Measurements from ENCODE around the gene SFTA2.
A peak's percentile ranks its signal among the peaks of the same experiment; 100 is the strongest.
"Not testable (repeated sequence)": the region's sequence is repeated elsewhere in the genome, so short reads cannot be mapped to it uniquely, and the experiment has no call there.

SFTA2 gene

DNA sequence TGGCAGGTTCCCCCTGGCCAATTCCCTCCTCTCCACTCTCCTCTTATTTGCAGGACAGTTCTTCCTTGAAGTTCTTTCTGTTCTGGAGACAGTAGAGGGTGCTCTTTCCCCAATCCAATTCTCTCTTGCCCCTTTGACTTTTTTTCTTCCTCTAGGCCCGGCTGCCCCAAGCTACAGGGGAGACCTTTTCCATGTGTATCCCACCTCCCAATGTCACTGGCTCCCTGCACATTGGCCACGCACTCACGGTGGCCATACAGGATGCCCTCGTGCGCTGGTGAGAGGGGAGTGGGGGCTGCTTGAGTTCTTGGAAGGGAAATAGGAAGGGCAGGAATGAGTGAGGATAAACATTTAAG, 16.4 kb downstream of the SFTA2 start:
- peak overlapping the region; percentile 65; the same call in 1 of the 2 replicates for H3K4me3 ChIP-seq (replicated peaks; ENCODE audit: low read depth, low read length)
- TF ChIP-seq, protein P1, sequence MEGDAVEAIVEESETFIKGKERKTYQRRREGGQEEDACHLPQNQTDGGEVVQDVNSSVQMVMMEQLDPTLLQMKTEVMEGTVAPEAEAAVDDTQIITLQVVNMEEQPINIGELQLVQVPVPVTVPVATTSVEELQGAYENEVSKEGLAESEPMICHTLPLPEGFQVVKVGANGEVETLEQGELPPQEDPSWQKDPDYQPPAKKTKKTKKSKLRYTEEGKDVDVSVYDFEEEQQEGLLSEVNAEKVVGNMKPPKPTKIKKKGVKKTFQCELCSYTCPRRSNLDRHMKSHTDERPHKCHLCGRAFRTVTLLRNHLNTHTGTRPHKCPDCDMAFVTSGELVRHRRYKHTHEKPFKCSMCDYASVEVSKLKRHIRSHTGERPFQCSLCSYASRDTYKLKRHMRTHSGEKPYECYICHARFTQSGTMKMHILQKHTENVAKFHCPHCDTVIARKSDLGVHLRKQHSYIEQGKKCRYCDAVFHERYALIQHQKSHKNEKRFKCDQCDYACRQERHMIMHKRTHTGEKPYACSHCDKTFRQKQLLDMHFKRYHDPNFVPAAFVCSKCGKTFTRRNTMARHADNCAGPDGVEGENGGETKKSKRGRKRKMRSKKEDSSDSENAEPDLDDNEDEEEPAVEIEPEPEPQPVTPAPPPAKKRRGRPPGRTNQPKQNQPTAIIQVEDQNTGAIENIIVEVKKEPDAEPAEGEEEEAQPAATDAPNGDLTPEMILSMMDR (IDR thresholded peaks at IDR 0.05; ENCODE audit: insufficient read depth, low read length, poor library complexity, severe bottlenecking): peak; percentile 69
- H3K36me3 ChIP-seq (ENCODE audit: control insufficient read depth, insufficient read depth, low read length): peaks cover 32% of the 10 kb centered on the region
- H3K27me3 ChIP-seq (replicated peaks; ENCODE audit: control insufficient read depth, insufficient read depth, low read length): no peaks in the 10 kb centered on the region
- no peak for DNase-seq (ENCODE audit: extremely low read depth, insufficient read length)

DNA sequence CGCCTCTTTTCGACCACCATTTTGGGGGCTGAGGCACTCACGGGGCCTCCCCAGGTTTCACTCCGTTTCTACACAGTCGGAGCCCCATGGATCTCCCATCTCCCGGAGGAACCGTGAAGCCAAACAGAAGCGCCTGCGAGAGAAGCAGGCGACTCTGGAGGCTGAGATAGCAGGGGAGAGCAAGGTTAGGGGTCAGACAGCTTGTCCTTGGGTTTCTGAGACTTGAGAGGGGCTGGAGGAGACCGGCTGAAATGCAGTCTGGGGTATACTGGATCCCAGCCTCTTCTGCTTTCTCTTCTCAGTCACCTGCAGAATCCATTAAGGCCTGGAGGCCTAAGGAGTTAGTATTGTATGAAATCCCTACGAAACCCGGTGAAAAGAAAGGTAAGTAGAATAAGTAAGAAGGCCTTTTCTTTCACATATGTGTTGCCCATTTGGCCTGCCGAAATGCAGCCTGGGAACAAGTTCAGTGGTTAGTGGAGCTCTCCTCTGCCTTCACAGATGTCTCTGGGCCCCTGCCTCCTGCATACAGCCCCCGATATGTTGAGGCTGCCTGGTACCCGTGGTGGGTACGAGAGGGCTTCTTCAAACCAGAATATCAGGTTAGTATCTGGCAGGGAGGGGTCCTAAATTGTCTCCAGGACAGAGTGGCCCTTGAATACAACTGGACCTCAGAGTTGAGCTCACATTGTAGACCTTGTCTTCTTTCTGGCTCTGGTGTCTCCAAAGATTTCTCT, 16.9 kb downstream of the SFTA2 start:
- TF ChIP-seq, protein P1 (IDR thresholded peaks at IDR 0.05; ENCODE audit: insufficient read depth, low read length, poor library complexity, severe bottlenecking): no peak
- peaks cover 31% of the 10 kb centered on the region for H3K36me3 ChIP-seq (ENCODE audit: control insufficient read depth, insufficient read depth, low read length)
- peak overlapping the region; percentile 65 for H3K4me3 ChIP-seq (replicated peaks; ENCODE audit: low read depth, low read length)
- no peak for DNase-seq (ENCODE audit: extremely low read depth, insufficient read length)
- H3K27me3 ChIP-seq (replicated peaks; ENCODE audit: control insufficient read depth, insufficient read depth, low read length): no peaks in the 10 kb centered on the region

GRCh38 chr6:30914076-30914853, 17.7 kb downstream of the SFTA2 start, which contains the start of gene VARS2:
VARS2 (plus strand) TSS chr6:30914238; CDS start chr6:30914837, 599 bp downstream.
- DNase-seq (ENCODE audit: extremely low read depth, insufficient read length): peak; percentile 95
- Histone ChIP-seq H3K36me3 (ENCODE audit: control insufficient read depth, insufficient read depth, low read length) (peaks cover 25% of the 10 kb centered on the region), H3K27me3 (replicated peaks; ENCODE audit: control insufficient read depth, insufficient read depth, low read length) (no peaks in the 10 kb centered on the region), H3K4me3 (replicated peaks; ENCODE audit: low read depth, low read length) (peak within 1 kb of the TSS; percentile 65)
- TF ChIP-seq, protein P1 (IDR thresholded peaks at IDR 0.05; ENCODE audit: insufficient read depth, low read length, poor library complexity, severe bottlenecking): peak; percentile 51

DNA sequence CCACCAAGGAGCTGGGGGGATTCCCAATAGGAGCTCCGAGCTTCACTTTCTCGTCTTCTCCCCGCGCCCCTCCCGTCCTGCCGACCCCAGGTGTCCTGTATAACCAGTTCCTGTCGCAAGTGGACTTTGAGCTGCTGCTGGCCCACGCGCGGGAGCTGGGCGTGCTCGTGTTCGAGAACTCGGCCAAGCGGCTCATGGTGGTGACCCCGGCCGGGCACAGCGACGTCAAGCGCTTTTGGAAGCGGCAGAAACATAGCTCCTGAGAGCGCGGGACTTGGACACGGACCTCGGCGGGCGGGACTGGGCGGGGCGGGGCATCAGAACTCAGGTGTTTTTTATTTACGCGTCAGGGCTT, 18.3 kb downstream of the SFTA2 start:
- no peak for DNase-seq (ENCODE audit: extremely low read depth, insufficient read length)
- Histone ChIP-seq H3K36me3 (ENCODE audit: control insufficient read depth, insufficient read depth, low read length) (peaks cover 24% of the 10 kb centered on the region), H3K27me3 (replicated peaks; ENCODE audit: control insufficient read depth, insufficient read depth, low read length) (no peaks in the 10 kb centered on the region), H3K4me3 (replicated peaks; ENCODE audit: low read depth, low read length) (peak overlapping the region; percentile 65)
- TF ChIP-seq, protein P1 (IDR thresholded peaks at IDR 0.05; ENCODE audit: insufficient read depth, low read length, poor library complexity, severe bottlenecking): no peak

- TF ChIP-seq, protein P1 (IDR thresholded peaks at IDR 0.05; ENCODE audit: insufficient read depth, low read length, poor library complexity, severe bottlenecking): no peak
- no peak for DNase-seq (ENCODE audit: extremely low read depth, insufficient read length)
- H3K4me3 ChIP-seq (replicated peaks; ENCODE audit: low read depth, low read length): no peak overlapping the region
- H3K27me3 ChIP-seq (replicated peaks; ENCODE audit: control insufficient read depth, insufficient read depth, low read length): no peaks in the 10 kb centered on the region
- peaks cover 22% of the 10 kb centered on the region for H3K36me3 ChIP-seq (ENCODE audit: control insufficient read depth, insufficient read depth, low read length)
These were observed 19.0 kb downstream of the SFTA2 start for GRCh38 chr6:30912746-30913520.

- not testable (repeated sequence) for H3K27me3 ChIP-seq (replicated peaks; ENCODE audit: control insufficient read depth, insufficient read depth, low read length); H3K4me3 ChIP-seq (replicated peaks; ENCODE audit: low read depth, low read length); DNase-seq (ENCODE audit: extremely low read depth, insufficient read length)
- peaks cover 12% of the 10 kb centered on the region for H3K36me3 ChIP-seq (ENCODE audit: control insufficient read depth, insufficient read depth, low read length)
These were observed 21.5 kb downstream of the SFTA2 start for GRCh38 chr6:30910473-30910872.

All from GM06990 (cell line).